Activated naive CD4-positive, alpha-beta T cell treated with anti-CD3 and anti-CD28 coated beads for 36 hours (primary cell): ENCODE measurements around the gene GJE1. TPM values are rescaled to one million over a fixed set of nuclear protein-coding genes. Genes with fewer than 3 reads are reported as not detected.
"Not testable (repeated sequence)": the region's sequence is repeated elsewhere in the genome, so short reads cannot be mapped to it uniquely, and the experiment has no call there.

Experiments used
- CTCF ChIA-PET: fragments of 350-600 bp; sonication (Branson Sonifier 250); formaldehyde crosslinking; loops from one replicate; lab custom pipeline; 2021; ENCODE audit warnings: antibody characterized with exemption; lab: Charles Lee
- DNase-seq: peaks from one replicate; pipeline ENCODE4 v3.0.0-alpha.2; 2020
- H3K27ac Mint-ChIP-seq: one replicate; pipeline ENCODE4 v1.8.0; 2021; ENCODE audit warnings: mild to moderate bottlenecking, mixed read lengths
- H3K27me3 Mint-ChIP-seq: one replicate; pipeline ENCODE4 v1.8.0; 2021; ENCODE audit warnings: low read depth, mixed read lengths
- H3K36me3 Mint-ChIP-seq: one replicate; pipeline ENCODE4 v1.8.0; 2021; ENCODE audit warnings: low read depth, mixed read lengths
- H3K4me1 Mint-ChIP-seq: one replicate; pipeline ENCODE4 v1.8.0; 2021; ENCODE audit warnings: low read depth, mixed read lengths
- H3K4me3 Mint-ChIP-seq: one replicate; pipeline ENCODE4 v1.8.0; 2021; ENCODE audit warnings: mild to moderate bottlenecking, moderate library complexity, mixed read lengths
- H3K9me3 Mint-ChIP-seq: one replicate; pipeline ENCODE4 v1.8.0; 2021; ENCODE audit warnings: mixed read lengths
- intact Hi-C: fragments of 100-400 bp; cut with micrococcal nuclease; formaldehyde crosslinking; loops from one replicate; pipeline ENCODE4 v1.15.1; 2023
- total RNA-seq, 2 experiments: library from RNA; stranded (reverse); gene quantifications; one replicate each; pipeline ENCODE4 v1.2.3, GENCODE V29; 2021

The GJE1 gene
- not detected for total RNA-seq

GRCh38 chr6:142132625-142133024 is at the start of gene GJE1:
TSS of gene GJE1 (plus strand) at chr6:142132925. CDS start at chr6:142133159, 234 bp downstream.
- no peak for DNase-seq
- Mint-ChIP-seq H3K27ac (no peak within 1 kb of the TSS), H3K4me3 (no peak within 1 kb of the TSS), H3K4me1 (no peaks in the 10 kb centered on the region), H3K36me3 (no peaks in the 10 kb centered on the region), H3K9me3 (no peaks in the 10 kb centered on the region), H3K27me3 (peaks cover 11% of the 10 kb centered on the region)
- intact Hi-C loops: no loop called here
- CTCF ChIA-PET: no interaction called here

- Mint-ChIP-seq H3K4me1 (peaks cover 6% of the 10 kb centered on the region), H3K9me3 (peaks cover 3% of the 10 kb centered on the region), H3K4me3 (no peak overlapping the region), H3K27me3 (peaks cover 20% of the 10 kb centered on the region), H3K27ac (no peak overlapping the region), H3K36me3 (no peaks in the 10 kb centered on the region)
- CTCF ChIA-PET: interaction anchor here (1.5 kb wide), 1 partner anchor 24 kb away, joined by 5 read pairs; no protein-coding TSS in a partner anchor
- intact Hi-C loops: no loop called here
- no peak for DNase-seq
Measured at GRCh38 chr6:142087950-142088857, 44.5 kb upstream of the GJE1 start.

- Mint-ChIP-seq H3K9me3 (peaks cover 1% of the 10 kb centered on the region), H3K4me3 (no peak overlapping the region), H3K27ac (no peak overlapping the region), H3K36me3 (no peaks in the 10 kb centered on the region), H3K4me1 (peaks cover 6% of the 10 kb centered on the region), H3K27me3 (peaks cover 22% of the 10 kb centered on the region)
- peak; percentile 17 for DNase-seq
- intact Hi-C loops: no loop called here
- CTCF ChIA-PET: no interaction called here
Measured at GRCh38 chr6:142088858-142089216, 43.9 kb upstream of the GJE1 start.

GRCh38 chr6:142104820-142105219 is 27.9 kb upstream of the GJE1 start:
- H3K9me3 Mint-ChIP-seq, H3K27ac Mint-ChIP-seq, H3K4me1 Mint-ChIP-seq, H3K36me3 Mint-ChIP-seq, DNase-seq, H3K4me3 Mint-ChIP-seq, H3K27me3 Mint-ChIP-seq, CTCF ChIA-PET, intact Hi-C loops: not testable (repeated sequence)

GRCh38 chr6:142110820-142111219 is 21.9 kb upstream of the GJE1 start:
- H3K27ac Mint-ChIP-seq, H3K4me3 Mint-ChIP-seq, DNase-seq, H3K27me3 Mint-ChIP-seq, intact Hi-C loops, H3K4me1 Mint-ChIP-seq, H3K36me3 Mint-ChIP-seq, H3K9me3 Mint-ChIP-seq: not testable (repeated sequence)
- CTCF ChIA-PET: interaction anchor here (3.0 to 4.2 kb wide), 2 partner anchors 11 to 122 kb away, joined by 23 to 63 read pairs; no protein-coding TSS in a partner anchor

GRCh38 chr6:142112451-142113061 is 20.2 kb upstream of the GJE1 start:
- Mint-ChIP-seq H3K27ac (no peak overlapping the region), H3K36me3 (no peaks in the 10 kb centered on the region), H3K9me3 (no peaks in the 10 kb centered on the region), H3K4me1 (no peaks in the 10 kb centered on the region), H3K4me3 (no peak overlapping the region), H3K27me3 (peaks cover 3% of the 10 kb centered on the region)
- peak; percentile 88 for DNase-seq
- CTCF ChIA-PET: interaction anchor here (0.6 to 4.2 kb wide), 10 partner anchors 9 to 1105 kb away, joined by 3 to 63 read pairs (median 4); no protein-coding TSS in a partner anchor
- intact Hi-C loops: loop anchor here (1.0 to 2.0 kb wide), 3 partner anchors 123 to 518 kb away; no protein-coding TSS in a partner anchor

- intact Hi-C loops: no loop called here
- H3K4me3 Mint-ChIP-seq: no peak overlapping the region
- no peaks in the 10 kb centered on the region for H3K9me3 Mint-ChIP-seq
- DNase-seq: no peak
- CTCF ChIA-PET: interaction anchor here (0.8 to 1.4 kb wide), 2 partner anchors 120 to 128 kb away, joined by 3 to 4 read pairs; no protein-coding TSS in a partner anchor
- no peaks in the 10 kb centered on the region for H3K4me1 Mint-ChIP-seq
- H3K27ac Mint-ChIP-seq: no peak overlapping the region
- no peaks in the 10 kb centered on the region for H3K36me3 Mint-ChIP-seq
- peaks cover 5% of the 10 kb centered on the region for H3K27me3 Mint-ChIP-seq
Measured at GRCh38 chr6:142117366-142117765, 15.4 kb upstream of the GJE1 start.

- Mint-ChIP-seq H3K9me3 (no peaks in the 10 kb centered on the region), H3K27ac (no peak overlapping the region)
- CTCF ChIA-PET: no interaction called here
Measured at GRCh38 chr6:142118328-142118727, 14.4 kb upstream of the GJE1 start.

GRCh38 chr6:142118925-142119324 is 13.8 kb upstream of the GJE1 start:
- no peaks in the 10 kb centered on the region for H3K4me1 Mint-ChIP-seq
- intact Hi-C loops: no loop called here

More at GRCh38 chr6:142118328-142118727, 14.4 kb upstream of the GJE1 start:
- Mint-ChIP-seq H3K27me3 (peaks cover 5% of the 10 kb centered on the region), H3K4me3 (no peak overlapping the region), H3K36me3 (no peaks in the 10 kb centered on the region), H3K4me1 (no peaks in the 10 kb centered on the region)
- intact Hi-C loops: no loop called here
- no peak for DNase-seq

GRCh38 chr6:142121342-142121741 is 11.4 kb upstream of the GJE1 start:
- Mint-ChIP-seq H3K4me1 (no peaks in the 10 kb centered on the region), H3K36me3 (no peaks in the 10 kb centered on the region), H3K27me3 (peaks cover 6% of the 10 kb centered on the region), H3K4me3 (no peak overlapping the region), H3K9me3 (no peaks in the 10 kb centered on the region), H3K27ac (no peak overlapping the region)
- no peak for DNase-seq
- CTCF ChIA-PET: interaction anchor here (2.6 kb wide), 1 partner anchor 9 kb away, joined by 23 read pairs; no protein-coding TSS in a partner anchor
- intact Hi-C loops: no loop called here

More at GRCh38 chr6:142118925-142119324, 13.8 kb upstream of the GJE1 start:
- Mint-ChIP-seq H3K9me3 (no peaks in the 10 kb centered on the region), H3K27me3 (peaks cover 5% of the 10 kb centered on the region), H3K4me3 (no peak overlapping the region), H3K27ac (no peak overlapping the region), H3K36me3 (no peaks in the 10 kb centered on the region)
- DNase-seq: no peak
- CTCF ChIA-PET: no interaction called here

GRCh38 chr6:142130814-142131213 is 1.9 kb upstream of the GJE1 start:
- CTCF ChIA-PET: interaction anchor here (0.6 kb wide), 1 partner anchor 731 kb away, joined by 3 read pairs; no protein-coding TSS in a partner anchor

GRCh38 chr6:142138876-142139275 is 6.2 kb downstream of the GJE1 start:
- intact Hi-C loops: no loop called here
- Mint-ChIP-seq H3K9me3 (no peaks in the 10 kb centered on the region), H3K4me3 (no peak overlapping the region), H3K36me3 (no peaks in the 10 kb centered on the region), H3K4me1 (no peaks in the 10 kb centered on the region), H3K27ac (no peak overlapping the region), H3K27me3 (peaks cover 15% of the 10 kb centered on the region)
- CTCF ChIA-PET: no interaction called here
- no peak for DNase-seq

More at GRCh38 chr6:142130814-142131213, 1.9 kb upstream of the GJE1 start:
- no peaks in the 10 kb centered on the region for H3K4me1 Mint-ChIP-seq
- H3K27me3 Mint-ChIP-seq: peaks cover 6% of the 10 kb centered on the region
- no peaks in the 10 kb centered on the region for H3K36me3 Mint-ChIP-seq
- no peak overlapping the region for H3K4me3 Mint-ChIP-seq
- no peak overlapping the region for H3K27ac Mint-ChIP-seq
- intact Hi-C loops: no loop called here
- H3K9me3 Mint-ChIP-seq: no peaks in the 10 kb centered on the region
- no peak for DNase-seq
